Stimulated activated CD8-positive, alpha-beta memory T cell treated with anti-CD3 and anti-CD28 coated beads, Interleukin-12 subunit alpha, Interleukin-12 subunit beta, amount 100 ng/mL, for 24 hours (primary cell): ENCODE results near the gene BMPR1B.

Experiments
- DNase-seq: peaks from one replicate; pipeline ENCODE4 v3.0.0-alpha.2; 2020; ENCODE audit errors: extremely low read depth

BMPR1B gene

DNA sequence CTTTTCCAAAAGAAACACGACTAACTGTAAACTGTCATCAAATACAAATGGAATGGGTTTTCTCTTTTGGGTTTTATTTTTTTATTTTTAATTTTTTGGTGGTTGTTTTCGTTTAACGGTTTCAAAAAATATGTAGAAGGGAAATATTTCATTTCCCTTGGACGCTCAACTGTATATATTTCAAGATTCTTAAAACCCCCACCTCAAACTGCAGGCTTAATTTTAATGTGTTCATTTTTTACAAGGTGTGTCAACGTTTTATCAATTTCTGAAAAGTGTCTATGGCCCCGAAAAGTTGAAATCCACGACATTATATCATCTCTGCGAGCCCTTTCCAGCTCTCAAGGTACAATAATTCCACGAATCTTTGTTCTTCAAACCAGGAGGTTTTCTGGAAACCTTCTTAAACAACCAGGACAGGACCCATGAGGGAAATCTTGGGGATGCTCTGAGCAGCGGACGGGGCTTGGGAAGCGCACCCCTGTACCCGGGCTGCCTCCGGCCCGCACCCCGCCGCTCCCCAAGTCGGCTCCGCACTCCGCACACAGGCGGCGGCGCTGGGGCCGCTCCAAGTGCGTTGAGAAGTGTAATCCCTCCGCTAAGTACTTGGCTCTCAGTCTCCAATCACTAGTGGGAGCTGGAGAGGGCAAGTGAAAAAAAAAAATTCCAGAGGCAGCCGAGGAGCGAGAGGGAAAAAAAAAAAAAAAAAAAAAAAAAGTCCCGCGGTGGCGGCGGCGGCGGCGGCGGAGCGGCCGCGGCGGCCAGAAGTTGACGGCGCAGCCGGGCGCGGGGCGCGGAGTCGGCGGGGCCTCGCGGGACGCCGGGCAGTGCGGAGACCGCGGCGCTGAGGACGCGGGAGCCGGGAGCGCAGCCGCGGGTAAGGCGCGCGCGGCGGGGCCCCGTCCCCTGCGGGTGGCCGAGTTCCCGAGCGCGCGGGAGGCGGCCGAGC is at the start of gene BMPR1B:
TSS of gene BMPR1B (plus strand) at position 764 of the 949 bp plus-strand sequence. CDS start 346,470 bp downstream, outside the sequence.
- no peak for DNase-seq

DNA sequence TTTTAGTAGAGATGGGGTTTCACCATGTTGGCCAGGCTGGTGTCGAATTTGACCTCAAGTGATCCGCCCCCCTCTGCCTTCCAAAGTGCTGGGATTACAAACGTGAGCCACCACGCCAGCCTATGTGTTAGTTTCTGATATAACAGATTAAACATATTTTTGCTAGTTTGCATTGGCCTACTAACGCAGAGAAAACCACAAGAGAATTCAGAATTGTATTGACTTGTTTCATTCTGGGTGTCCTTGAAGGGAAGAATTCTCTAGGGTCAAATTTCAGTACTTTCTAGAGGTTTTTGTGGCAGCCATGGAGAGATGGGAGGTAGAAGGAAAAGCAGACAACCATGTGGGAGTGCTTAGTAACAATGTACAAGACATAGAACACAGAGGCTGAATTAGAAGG is 46.1 kb upstream of the BMPR1B start:
- no peak for DNase-seq

DNA sequence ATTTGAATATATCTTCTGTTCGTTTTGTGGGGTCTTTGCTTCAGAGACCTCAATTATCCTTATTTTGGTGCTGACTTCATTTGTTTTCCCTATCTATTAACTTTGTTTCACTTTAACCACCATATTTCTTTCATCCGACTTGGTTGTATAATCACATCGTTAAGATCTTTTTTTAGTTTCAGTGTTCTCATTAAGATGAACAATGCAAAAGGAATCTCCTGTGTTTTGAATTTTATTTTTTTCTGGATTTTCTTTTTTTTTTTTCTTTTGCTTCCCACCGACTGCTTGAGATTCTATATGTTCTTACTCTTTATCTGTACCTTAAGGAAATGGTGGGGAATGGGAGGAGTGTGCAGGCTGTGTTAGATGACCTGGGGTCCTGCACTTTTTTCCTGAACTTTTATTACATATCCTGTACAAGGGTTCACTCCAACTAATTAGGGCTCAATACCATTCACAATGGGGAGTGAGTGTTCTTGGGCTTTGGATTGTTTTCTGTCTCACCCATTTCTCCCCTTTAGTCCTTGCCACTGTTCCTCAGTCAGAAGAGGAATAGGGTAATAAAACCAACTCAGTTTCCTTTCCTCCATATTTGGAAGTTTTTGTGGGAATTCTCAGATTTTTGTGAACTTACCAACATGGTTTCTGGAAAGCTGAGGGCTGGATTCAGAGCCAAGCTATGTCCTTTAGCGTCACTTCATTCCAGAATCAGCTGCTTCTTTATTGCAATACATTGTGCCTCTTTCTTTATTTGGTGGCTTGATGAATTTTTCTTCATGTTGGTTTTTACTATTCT is 43.2 kb upstream of the BMPR1B start:
- no peak for DNase-seq

DNA sequence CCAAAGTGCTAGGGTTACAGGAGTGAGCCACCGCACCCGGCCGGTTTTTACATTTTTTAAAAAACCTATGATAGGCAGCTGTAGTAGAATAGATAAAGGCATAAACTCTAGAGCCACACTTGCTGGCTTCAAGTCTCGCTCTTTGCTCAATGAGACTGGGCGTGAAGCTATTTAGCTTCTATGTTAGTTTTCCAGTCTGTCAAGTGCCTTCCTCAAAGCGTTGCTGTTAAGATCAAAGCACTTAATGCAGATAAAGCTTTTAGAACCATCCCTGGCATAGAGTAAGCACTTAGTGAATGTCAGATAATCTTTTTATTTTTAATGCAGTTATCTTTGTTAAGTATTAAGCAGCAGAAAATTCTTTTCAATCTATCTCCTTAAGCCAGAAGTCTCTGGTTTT is 42.0 kb upstream of the BMPR1B start:
- no peak for DNase-seq

DNA sequence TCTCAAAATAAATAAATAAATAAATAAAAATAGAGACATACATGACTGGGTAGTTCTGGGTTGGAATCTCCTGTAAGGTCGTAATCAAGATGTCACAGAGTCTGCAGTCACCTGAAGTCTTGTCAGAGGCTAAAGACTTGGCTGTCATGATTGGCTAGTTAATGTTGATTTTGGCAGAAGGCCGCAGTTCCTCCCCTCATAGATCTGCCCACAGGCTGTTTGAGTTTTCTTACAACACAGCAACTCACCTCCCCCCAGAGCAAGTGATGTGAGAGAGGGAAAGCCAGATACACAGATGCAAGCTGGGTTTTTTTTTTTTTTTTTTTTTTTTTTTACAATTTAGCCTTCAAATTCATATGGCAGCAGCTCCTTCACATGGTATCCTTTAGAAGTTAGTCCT is 36.4 kb upstream of the BMPR1B start:
- no peak for DNase-seq

DNA sequence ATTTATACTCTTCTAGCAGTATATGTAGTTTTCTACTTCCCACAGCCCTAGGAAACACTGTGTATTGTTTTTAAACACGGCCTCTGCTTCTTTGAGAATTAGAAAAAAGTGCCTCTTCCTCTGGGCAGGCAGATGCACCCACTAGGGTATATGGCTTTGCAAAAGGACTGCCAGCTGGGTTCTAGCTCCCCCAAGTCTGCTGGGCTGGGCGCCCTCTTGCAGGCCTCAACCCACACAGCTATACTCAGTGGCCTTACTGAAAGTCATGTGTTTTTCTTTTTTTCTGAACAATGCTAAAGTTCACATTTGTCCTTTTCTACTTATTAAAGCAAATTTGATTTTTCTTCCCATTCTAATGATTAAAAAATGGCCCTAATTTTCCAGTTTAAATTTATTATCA is 35.5 kb upstream of the BMPR1B start:
- DNase-seq, result no peak

DNA sequence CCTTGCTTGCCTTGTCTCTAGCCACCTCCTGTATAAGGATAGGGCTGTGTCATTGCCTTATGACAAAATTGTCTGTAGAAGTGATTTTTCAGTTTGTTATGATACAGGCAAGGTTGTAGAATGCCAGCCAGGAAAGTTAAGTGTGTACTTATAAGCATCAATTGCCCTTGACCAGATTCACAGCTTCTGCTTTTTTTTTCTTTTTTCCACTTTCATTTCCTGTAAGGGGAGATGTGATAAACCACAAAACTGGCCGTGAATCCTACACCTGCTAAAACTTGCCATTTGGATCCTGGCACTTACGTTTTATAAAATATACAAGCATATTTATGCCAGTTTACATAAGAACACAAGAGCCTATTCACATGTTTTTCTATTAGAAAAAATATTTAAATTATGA is 35.0 kb upstream of the BMPR1B start:
- no peak for DNase-seq

DNA sequence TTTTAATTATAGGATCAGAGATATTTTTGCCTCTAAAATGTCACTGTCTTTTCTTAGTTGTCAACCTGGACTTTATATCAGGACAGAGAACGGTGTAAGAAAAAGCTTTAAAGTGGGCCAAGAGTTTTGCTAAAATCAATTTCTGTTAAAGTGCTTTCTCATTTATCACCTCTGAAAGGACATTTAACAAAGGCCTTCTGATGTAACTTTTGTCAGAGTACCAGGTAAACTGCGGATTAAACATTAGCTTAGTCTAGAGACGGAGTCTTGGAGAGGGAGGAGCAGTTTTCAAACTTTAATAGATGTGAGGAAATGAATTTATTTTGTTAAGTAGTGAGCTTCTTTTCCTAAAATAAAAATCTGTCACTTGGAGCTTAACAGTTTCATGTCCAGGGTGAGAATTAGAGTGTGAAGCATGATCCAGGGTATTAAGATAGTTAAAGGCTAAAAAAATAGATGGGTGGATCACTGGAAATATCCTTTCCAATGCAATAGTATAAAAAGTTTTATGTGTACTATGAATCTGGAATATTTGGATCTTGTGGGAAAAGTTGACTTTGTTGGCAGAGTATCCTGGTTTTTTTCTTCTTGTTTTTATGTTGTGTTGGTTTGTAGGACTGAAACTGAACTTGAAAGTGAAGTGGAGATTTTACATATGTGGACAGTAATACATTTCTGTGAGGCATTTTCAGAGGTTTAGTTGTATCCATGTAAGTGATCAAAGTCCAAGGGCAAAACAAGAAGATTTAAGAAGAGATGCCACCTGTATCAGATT is 33.6 kb upstream of the BMPR1B start:
- DNase-seq, result no peak

DNA sequence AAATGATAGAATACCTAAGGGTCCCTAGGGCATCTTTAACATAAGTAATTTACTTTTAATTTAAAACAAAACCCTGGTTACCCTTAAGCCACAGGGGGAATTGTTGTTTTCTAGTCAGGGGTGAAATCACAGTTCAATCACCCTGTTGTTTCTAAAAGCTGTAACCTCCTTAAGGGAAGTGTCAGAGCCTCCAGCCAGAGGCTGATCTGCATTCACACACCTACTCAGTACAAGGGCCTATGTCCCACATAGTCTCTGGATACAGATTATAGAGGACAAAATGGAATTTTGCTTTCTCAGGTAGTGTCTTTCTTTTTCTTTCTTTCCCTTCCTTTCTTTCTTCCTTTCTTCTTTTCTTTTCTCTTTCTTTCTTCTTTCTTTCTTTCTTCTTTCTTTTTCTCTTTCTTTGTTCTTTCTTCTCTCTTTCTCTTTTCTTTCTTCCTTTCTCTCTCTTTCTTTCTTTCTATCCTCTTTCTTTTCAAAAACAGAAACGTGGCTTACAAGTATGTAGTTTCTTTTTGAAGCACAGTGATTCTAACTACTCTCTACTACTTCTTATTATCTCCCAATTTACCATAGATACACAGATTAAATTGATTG is 31.1 kb upstream of the BMPR1B start:
- DNase-seq, result no peak

DNA sequence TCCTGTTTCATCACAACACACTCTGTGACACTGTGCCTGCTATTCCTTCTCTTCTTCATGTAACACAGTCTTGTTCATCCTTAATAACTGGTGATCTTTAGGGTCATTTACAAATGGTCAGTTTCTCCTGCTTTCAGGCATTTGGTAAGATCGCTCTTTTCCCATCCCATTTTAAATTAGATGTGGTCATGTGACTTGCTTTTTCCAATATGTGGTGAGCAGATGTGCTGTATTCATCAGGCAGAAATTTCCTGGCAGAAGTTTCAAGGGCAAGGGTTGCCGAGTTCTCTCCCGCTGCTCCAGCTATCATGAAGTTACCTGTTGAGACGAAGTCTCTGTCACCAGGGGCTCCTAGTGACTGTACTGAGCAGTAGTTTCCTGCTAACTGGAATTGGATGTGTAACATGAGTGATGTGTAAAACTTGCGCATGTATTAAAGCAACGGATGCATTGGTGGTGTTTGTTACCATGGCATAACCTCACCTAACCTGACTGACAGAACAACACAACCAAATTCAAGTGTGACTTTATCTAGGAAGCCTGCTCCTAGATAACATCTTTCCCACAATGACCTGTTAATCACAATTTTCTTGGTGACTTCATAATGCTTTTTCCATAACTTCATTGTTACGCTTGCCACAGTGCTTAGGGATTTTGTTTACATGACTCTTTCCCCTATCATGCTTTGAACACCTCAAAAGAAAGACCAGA is 29.5 kb upstream of the BMPR1B start:
- no peak for DNase-seq

DNA sequence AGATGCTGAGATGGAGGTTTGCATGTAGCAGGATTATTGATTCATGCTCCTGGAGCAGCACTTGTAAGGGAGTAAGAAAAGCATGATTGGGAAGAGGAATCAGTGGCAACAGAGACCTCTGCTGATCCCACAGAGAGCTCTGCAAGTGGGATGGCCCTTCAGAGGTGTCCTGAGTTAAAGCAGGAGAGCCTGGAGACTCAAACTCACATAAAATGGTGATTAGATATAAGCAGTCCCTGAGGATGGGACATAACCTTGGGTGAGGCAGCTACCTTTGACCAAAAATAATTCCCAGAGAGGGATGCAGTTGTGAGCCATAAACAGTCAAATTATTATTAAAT is 25.4 kb upstream of the BMPR1B start:
- no peak for DNase-seq

DNA sequence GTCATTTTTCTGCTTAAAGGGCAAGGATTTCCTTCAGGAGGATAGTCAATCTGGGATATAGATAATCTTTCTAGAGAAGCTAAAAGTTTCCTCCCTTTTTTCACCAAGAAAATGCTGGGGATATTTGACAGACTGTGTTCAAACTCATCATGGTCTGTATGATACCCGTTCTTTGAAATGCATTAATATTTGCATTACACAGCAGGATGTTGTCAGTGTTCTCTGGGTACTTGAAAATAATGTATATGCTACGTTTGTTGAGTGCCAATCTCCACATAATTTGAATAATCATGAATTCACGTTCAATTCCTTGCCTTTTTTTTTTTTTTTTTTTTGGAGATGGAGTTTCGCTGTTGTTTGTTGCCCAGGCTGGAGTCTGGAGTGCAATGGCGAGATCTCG is 18.0 kb upstream of the BMPR1B start:
- DNase-seq, result no peak

DNA sequence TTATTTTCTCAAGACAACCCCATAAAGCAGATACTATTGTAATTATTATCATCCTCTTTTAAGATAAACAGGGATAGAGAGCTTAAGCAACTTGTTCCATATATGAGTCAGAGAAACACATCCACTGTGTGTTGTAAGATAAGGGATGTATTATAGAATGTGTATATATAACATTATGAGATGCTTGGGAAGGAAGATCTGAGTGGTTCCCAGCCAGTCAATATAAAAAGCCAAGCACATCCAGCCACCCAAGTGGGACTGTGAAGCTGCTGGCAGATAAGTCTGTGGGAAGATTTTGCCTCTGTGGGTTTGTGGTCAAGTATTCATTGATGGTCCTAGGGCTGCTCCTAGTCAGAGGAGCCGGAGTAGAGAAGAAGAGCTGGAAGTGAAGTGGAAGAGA is 16.5 kb upstream of the BMPR1B start:
- no peak for DNase-seq

DNA sequence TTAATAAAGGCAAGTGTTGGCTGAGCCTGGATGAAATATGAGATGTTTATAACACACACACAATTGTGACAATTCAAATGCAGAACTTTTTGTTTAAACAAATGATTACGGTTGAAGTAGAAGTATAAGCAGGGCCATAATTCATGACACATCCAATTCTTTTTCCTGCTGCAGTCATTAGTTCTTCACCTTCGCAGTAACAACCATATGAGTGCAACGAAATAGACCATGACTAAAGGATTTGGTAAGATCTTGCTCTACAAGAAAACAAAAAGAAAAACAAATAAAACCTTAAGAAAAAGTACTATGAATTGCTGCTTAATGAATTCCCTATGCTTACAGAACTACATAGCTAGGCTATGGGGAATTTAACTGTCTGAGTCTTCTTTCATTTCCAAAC is 13.9 kb upstream of the BMPR1B start:
- no peak for DNase-seq

DNA sequence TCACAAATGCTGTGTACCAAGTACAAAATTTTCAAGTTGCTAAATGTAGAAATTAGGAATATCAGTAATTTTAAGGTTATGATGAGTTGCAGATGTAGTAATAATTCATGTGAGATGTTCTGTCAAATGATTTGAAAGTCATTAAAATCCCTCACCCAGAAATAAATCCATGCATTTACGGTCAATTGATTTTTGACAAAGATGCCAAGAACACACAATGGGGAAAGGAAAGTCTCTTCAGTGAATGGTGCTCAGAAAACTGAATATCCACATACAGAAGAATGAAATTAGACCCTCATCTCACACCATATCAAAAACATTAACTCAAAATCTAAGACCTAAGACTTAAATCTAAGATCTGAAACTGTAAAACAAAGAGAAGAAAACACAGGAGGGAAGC is 12.9 kb upstream of the BMPR1B start:
- no peak for DNase-seq

DNA sequence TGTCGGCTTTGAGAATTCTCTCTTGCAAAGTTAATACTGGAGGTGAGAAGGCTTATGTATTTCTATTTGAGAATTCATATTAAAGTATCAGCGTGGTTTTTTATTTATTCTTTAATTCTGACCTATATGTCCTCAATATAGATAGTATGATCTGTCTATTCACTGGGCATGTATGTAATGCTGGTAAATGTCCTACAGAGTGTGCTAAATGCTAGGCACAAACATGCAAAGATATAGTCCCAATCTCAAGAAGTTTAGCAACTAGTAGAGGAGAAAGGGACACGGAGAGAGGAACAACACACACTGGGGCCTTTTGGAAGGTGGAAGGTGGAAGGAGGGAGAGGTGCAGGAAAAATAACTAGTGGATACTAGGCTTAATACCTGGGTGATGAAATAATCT is 11.0 kb upstream of the BMPR1B start:
- DNase-seq, result no peak

DNA sequence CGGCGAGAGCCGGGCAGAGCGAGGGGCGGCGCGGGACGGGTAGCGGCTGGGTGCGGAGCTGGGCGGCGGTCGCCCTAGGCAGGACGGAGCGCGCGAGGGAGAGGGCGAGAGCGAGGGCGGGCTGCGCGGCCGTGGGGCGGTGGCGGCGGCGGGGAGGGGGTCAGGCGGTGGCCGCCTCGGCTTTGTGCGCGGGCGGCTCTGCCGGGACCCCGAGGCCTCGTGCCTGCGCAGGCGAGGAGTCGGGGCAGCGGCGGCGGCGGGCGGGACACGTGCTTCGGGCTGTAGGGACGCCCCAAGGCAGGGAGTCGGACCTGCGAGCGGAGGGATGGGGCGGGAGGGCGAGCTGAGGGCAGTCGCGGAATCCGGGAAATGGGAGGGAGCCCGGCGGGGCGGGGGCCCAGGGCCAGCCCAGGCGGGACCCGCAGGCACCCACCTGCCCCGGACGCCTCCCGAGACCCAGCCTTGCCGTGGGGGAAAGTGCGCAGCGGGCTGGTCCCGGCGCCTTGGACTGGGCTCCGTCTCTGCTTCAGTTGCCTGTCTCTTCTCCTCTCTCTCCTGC is 465 bp downstream of the BMPR1B start:
- DNase-seq, result no peak

DNA sequence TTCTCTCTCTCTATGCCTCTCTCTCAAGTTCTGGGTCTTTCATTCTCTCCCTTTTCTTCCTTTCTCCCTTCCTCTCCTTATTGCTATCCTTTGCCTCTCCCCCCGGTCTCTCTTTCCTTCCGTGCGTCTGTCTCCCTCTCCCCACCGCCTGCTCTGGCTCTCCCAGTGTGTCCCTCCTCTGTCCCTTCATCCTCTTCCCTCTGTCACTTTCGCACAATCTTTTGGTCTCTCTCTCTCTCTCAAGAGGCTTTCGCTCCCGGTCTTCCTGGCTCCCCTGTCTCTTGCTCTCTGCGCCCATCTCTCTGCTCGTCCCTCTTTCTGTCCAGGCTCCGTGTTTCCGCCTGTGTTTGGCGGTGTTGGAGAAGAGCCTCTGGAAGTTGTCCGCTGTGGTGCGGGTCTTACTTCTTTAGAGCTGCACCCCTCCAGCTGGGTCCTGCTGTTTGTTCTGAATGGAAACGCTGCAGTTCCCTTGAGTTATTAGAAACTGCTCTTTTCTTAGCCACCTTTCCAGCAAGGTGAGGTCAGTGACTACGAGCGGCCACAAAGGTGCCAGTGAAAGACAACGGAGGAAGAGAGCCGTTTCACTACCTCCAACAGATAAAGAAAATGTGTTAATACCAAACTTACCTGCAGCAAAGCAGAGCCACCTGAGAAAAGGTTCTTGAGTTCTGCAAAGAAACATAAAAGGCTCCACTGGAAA is 1.1 kb downstream of the BMPR1B start:
- DNase-seq, result no peak

DNA sequence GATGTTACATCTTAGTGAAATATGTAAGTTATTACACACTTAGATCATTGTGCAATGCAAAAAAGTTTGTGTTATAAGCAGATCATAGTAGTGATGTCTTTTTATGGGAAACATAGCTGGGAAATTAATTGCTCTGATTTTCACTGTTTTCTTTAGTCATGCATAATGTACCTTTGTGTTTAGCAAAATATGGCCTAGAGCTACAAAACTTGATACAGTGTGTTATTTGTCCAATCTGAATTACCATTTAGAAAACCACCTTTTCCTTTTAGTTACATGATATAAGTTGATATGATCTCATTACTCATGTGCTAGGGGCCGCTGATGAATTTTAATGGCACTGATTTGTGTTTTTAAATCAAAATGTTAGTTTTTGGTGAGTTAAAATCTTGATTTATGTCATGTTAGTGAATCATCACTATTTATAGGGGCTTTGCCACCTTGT is 2.0 kb downstream of the BMPR1B start:
- no peak for DNase-seq

DNA sequence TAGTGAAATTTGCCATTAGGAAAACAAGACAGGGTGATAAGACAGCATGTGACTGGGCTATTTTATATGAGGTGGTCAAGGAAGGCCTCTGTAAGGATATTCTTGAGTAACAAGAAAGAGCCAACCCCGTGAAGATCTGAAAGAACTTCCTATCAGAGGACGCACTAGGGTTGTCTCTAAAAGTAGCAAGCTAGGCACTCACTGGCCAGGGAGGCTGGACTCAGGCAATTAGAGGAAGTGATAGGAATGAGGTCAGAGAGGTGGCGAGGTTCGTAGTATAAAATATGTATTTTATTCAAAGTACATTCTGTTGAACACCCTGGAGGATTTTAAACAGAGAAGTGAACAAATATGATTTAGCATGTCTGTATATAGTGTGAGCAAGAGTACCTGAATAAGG is 4.6 kb downstream of the BMPR1B start:
- DNase-seq, result no peak
